Glutamatergic neuron (in vitro differentiated cells): ENCODE data around the gene SCO2. TPM values are rescaled to one million over a fixed set of nuclear protein-coding genes. Genes with fewer than 3 reads are reported as not detected.
A peak's percentile ranks its signal among the peaks of the same experiment; 100 is the strongest.

Experiments
- DNase-seq: peaks from one replicate; pipeline ENCODE4 v3.0.0; 2022
- H3K27ac Mint-ChIP-seq: one replicate; pipeline ENCODE4 v1.8.0; 2020; ENCODE audit warnings: mild to moderate bottlenecking, mixed read lengths, inconsistent platforms; ENCODE audit not compliant: unreplicated experiment
- H3K27me3 Mint-ChIP-seq: one replicate; pipeline ENCODE4 v1.8.0; 2020; ENCODE audit warnings: mild to moderate bottlenecking, moderate library complexity, mixed read lengths, inconsistent platforms; ENCODE audit not compliant: unreplicated experiment
- H3K36me3 Mint-ChIP-seq: one replicate; pipeline ENCODE4 v1.8.0; 2020; ENCODE audit warnings: mild to moderate bottlenecking, mixed read lengths, inconsistent platforms; ENCODE audit not compliant: unreplicated experiment
- H3K4me1 Mint-ChIP-seq: one replicate; pipeline ENCODE4 v1.8.0; 2020; ENCODE audit warnings: mild to moderate bottlenecking, low read depth, mixed read lengths, inconsistent platforms; ENCODE audit not compliant: unreplicated experiment
- H3K4me3 Mint-ChIP-seq: one replicate; pipeline ENCODE4 v1.8.0; 2020; ENCODE audit warnings: mild to moderate bottlenecking, mixed read lengths, inconsistent platforms; ENCODE audit not compliant: unreplicated experiment
- H3K9me3 Mint-ChIP-seq: one replicate; pipeline ENCODE4 v1.8.0; 2020; ENCODE audit warnings: mild to moderate bottlenecking, moderate library complexity, mixed read lengths, inconsistent platforms; ENCODE audit not compliant: unreplicated experiment
- total RNA-seq: library from RNA; stranded (reverse); fragmentation: NEBNext Ultra II Directional; extraction: Animal tissue kit (Norgen Biotek cat#: 25700); gene quantifications from one replicate; pipeline ENCODE4 v1.2.1, GENCODE V29; 2021; ENCODE audit not compliant: unreplicated experiment
- TF ChIP-seq, protein P1 (sequence below): fragments of 200-600 bp; sonication (generic); IDR thresholded peaks from one replicate; pipeline ENCODE4 v1.5.0; 2021; ENCODE audit not compliant: partially characterized antibody, unreplicated experiment

Gene SCO2
- total RNA-seq, 1 donor from 2014 or later, result 4.8 TPM

DNA sequence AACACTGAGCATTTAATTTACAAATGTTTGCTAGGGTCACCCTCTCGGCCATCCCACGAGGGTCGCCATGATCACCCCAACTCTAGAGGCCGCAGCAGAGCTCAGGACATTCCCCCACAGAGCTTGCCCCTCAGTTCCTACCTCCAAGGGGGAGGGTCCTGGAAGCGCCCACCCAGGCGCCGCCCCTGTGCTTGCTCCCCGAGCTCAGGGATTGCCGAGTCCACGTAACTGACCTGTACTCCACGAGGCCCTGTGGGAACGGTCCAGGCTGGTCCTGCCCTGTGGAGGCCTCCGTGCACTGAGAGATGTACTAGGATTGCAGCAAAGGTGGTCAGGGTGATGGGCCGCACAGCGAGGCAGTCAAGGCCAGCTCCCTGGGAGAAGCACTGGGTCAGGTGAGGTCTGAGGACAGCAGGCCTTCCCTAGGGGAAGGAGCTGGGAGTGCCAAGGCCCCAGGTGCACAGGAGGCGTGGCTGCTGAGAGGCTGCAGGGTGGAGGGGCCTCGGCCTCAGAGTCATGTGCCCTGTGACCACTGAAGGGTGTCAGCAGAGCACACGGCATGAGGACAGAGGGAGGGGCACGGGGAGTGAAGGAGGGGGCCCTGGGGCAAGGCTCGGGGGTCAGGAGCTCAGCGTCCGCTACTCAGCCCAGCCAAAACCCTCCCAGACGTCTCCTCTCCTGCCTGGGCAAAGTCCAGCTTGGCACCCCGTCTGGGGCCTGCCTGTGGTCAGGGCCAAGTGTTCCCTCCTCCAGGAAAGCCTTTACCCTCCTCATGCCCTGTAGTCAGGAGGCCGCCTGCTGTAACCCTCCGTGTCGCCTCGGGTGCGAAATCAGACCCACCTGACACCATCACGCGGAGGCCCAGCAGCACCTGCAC lies 41.2 kb downstream of the SCO2 start:
- Mint-ChIP-seq H3K27me3 (peaks cover 18% of the 10 kb centered on the region), H3K9me3 (peaks cover 12% of the 10 kb centered on the region), H3K36me3 (no peaks in the 10 kb centered on the region), H3K27ac (no peak overlapping the region), H3K4me1 (no peaks in the 10 kb centered on the region), H3K4me3 (no peak overlapping the region)
- peak; percentile 16 for DNase-seq
- TF ChIP-seq, protein P1, sequence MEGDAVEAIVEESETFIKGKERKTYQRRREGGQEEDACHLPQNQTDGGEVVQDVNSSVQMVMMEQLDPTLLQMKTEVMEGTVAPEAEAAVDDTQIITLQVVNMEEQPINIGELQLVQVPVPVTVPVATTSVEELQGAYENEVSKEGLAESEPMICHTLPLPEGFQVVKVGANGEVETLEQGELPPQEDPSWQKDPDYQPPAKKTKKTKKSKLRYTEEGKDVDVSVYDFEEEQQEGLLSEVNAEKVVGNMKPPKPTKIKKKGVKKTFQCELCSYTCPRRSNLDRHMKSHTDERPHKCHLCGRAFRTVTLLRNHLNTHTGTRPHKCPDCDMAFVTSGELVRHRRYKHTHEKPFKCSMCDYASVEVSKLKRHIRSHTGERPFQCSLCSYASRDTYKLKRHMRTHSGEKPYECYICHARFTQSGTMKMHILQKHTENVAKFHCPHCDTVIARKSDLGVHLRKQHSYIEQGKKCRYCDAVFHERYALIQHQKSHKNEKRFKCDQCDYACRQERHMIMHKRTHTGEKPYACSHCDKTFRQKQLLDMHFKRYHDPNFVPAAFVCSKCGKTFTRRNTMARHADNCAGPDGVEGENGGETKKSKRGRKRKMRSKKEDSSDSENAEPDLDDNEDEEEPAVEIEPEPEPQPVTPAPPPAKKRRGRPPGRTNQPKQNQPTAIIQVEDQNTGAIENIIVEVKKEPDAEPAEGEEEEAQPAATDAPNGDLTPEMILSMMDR, result no peak

DNA sequence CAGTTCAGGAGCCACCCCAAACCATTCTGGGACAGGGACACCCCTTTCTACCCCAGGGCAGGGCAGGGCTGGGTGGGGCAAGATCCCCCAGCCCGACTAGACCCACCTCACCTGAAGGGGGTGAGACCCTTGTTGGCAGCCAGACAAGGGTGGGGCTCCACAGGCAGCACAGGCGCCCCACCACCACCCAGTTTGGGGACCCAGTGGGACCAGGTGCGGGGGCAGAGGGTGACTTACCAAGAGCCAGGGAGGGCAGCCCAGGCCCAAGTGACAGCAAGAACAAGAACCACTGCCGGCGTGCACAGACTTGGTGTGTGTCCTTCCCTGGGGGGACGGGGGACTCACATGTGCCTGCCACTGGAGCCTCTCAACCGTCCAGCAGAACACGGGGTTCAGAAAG lies 41.8 kb downstream of the SCO2 start:
- TF ChIP-seq, protein P1, result no peak
- Mint-ChIP-seq H3K4me1 (no peaks in the 10 kb centered on the region), H3K4me3 (no peak overlapping the region), H3K27me3 (peaks cover 18% of the 10 kb centered on the region), H3K36me3 (no peaks in the 10 kb centered on the region), H3K9me3 (peaks cover 12% of the 10 kb centered on the region), H3K27ac (no peak overlapping the region)
- peak; percentile 11 for DNase-seq

DNA sequence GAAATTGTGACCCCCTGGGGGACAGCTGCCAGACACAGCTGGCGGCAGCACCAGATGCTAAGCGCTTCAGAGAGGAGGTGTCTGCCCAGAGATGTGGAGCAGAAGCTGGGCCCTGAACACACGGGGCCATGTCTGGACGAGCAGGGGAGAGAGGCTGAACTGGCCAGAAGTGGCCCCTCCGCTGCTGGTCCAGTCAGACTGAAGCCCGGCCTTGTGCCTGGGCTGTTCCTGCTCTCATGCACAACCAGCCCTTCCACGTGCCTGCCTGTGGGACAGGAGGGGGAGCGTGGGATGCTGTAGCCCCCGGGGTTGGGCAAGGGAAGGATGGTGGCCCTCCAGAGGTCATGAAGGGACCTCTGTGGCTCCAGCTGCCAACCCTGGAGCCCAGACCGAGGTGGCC lies 42.3 kb downstream of the SCO2 start:
- H3K9me3 Mint-ChIP-seq, result peaks cover 12% of the 10 kb centered on the region
- H3K27me3 Mint-ChIP-seq, result peaks cover 18% of the 10 kb centered on the region
- H3K36me3 Mint-ChIP-seq, result no peaks in the 10 kb centered on the region
- no peak for DNase-seq
- no peak overlapping the region for H3K27ac Mint-ChIP-seq
- no peaks in the 10 kb centered on the region for H3K4me1 Mint-ChIP-seq
- H3K4me3 Mint-ChIP-seq, result peak overlapping the region; percentile 42
- TF ChIP-seq, protein P1, result no peak

DNA sequence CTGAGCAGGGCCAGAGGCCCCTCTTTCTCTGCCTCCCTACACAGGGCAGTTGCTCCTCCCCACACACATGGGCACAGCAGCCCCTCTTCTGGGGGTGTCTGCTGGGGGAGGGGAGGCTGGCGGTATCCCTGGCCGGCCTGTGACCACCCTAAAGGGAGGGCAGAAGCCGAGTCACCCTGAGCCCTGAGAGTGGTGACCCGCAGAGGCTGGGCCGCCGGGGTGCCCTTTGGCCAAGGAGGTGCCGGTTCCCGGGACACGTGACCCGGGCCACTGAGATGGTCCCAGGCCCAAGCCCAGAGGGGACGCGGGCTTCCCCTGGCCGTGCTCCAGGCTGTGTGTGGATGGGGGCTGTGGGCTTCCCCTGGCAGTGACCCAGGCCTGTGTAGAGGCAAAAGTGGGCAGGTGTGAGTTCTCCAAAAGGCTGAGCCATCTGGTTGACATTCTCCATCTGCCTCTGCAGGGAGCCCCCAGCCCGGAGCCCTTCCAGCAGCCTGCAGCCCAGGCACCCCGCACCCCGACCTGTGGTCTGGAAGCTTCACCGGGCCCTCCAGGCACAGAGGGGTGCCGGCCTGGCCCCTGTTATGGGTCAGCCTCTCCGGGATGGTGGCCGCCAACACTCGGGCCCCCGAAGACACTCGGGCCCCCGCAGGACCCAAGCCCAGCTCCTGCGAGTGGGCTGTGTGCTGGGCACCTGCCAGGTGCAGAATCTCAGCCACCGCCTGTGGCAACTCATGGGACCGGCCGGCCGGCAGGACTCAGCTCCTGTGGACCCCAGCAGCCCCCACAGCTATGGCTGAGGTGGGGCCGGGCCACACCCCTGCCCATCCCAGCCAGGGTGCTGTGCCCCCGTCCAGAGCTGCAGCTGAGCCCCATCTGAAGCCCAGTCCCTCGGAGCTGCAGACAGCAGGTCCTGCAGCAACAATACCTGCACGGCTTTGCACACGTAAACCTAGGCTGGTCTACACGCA lies 43.0 kb downstream of the SCO2 start:
- peaks cover 12% of the 10 kb centered on the region for H3K9me3 Mint-ChIP-seq
- H3K27me3 Mint-ChIP-seq, result peaks cover 18% of the 10 kb centered on the region
- TF ChIP-seq, protein P1, result no peak
- DNase-seq, result peak; percentile 55
- no peaks in the 10 kb centered on the region for H3K36me3 Mint-ChIP-seq
- peaks cover 2% of the 10 kb centered on the region for H3K4me1 Mint-ChIP-seq
- peak overlapping the region; percentile 78 for H3K4me3 Mint-ChIP-seq
- no peak overlapping the region for H3K27ac Mint-ChIP-seq
